H1 (cell line): Measurements from ENCODE around the gene PTHLH. TPM values are rescaled to one million over a fixed set of nuclear protein-coding genes. Genes with fewer than 3 reads are reported as not detected.

Experiments used
- EGR1 ChIP-seq: IDR thresholded peaks from 2 replicates; pipeline ENCODE4 v1.6.1; 2011; ENCODE audit warnings: low read depth, low read length, borderline replicate concordance
- SIN3A ChIP-seq, 2 experiments: IDR thresholded peaks in 1 of 2; conservative IDR thresholded peaks in 1 of 2; 2 replicates each; pipeline ENCODE4 v1.6.1; 2011 to 2012; ENCODE audit warnings: low read length in 2 of 2, improper control_type of control experiment in 1 of 2, low read depth in 1 of 2, mild to moderate bottlenecking in 1 of 2
- ZNF274 ChIP-seq: IDR thresholded peaks from 2 replicates; pipeline ENCODE4 v1.7.0; 2012; ENCODE audit warnings: low read length, borderline replicate concordance; ENCODE audit errors: extremely low read depth
- polyA plus RNA-seq, 7 experiments: library from polyadenylated mRNA; depleted of rRNA in 3 of 7; stranded (reverse) in 5 of 7; unstranded in 2 of 7; fragments of >200 nt in 5 of 7; fragments of 200-250 nt in 2 of 7; gene quantifications; 1 replicate in 5 of 7; 2 replicates in 1 of 7; 4 replicates in 1 of 7; pipeline versions ENCODE4 v1.2.1 to v1.2.3, GENCODE V29; 2011 to 2013; ENCODE audit warnings: missing spikeins in 2 of 7, mixed read lengths in 2 of 7
- total RNA-seq: library from RNA; stranded (reverse); fragmentation: NEBNext Ultra II Directional; extraction: Animal tissue kit (Norgen Biotek cat#: 25700); gene quantifications from 2 replicates; pipeline ENCODE4 v1.2.1, GENCODE V29; 2021

Gene PTHLH
- total and polyA plus RNA-seq, 2 of the 8 experiments (the other 6 are each of a cell fraction or from before 2014, with no cell fraction given): 0.32 TPM; not detected in 1

GRCh38 chr12:27958675-27959074, 13.9 kb downstream of the PTHLH start (continued):
- no peak for TF ChIP-seq SIN3A (conservative IDR thresholded peaks at IDR 0.05 in 1 of 2, IDR thresholded peaks at IDR 0.05 in 1 of 2; ENCODE audit: low read depth in 1 of 2, low read length in 2 of 2)
- no peak for TF ChIP-seq EGR1
- TF ChIP-seq ZNF274: no peak
- TF ChIP-seq, all 59 proteins: peak for 0
